Activated CD4-positive, CD25-positive, alpha-beta regulatory T cell treated with anti-CD3 and anti-CD28 coated beads, Interleukin-2, amount 50 U/mL, for 72 hours (primary cell): Measurements from ENCODE around the gene MYLK3.
"Not testable (repeated sequence)": the region's sequence is repeated elsewhere in the genome, so short reads cannot be mapped to it uniquely, and the experiment has no call there.

Experiments used
- DNase-seq: peaks from one replicate; pipeline ENCODE4 v3.0.0; 2021

Gene MYLK3

GRCh38 chr16:46747777-46748651 lies at the start of gene MYLK3:
TSS of gene MYLK3 (minus strand) at chr16:46748344. CDS start at chr16:46748193, 151 bp downstream.
- no peak for DNase-seq

DNA sequence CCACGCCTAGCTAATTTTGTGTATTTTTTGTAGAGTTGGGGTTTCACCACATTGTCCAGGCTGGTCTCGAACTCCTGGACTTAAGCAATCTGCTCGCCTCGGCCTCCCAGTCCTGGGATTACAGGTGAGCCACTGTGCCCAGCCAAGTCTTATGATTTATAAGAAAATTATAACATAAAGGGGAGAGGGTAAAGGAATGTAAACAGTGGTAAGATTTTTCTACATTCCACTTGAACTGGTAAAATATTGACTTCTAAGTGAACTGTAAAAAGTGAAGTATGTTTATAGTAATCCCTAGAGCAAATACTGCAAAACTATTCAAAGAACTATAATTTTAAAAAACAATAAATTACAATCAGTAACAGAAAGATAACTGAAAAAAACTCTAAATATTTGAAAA lies 49.4 kb upstream of the MYLK3 start:
- DNase-seq = no peak

DNA sequence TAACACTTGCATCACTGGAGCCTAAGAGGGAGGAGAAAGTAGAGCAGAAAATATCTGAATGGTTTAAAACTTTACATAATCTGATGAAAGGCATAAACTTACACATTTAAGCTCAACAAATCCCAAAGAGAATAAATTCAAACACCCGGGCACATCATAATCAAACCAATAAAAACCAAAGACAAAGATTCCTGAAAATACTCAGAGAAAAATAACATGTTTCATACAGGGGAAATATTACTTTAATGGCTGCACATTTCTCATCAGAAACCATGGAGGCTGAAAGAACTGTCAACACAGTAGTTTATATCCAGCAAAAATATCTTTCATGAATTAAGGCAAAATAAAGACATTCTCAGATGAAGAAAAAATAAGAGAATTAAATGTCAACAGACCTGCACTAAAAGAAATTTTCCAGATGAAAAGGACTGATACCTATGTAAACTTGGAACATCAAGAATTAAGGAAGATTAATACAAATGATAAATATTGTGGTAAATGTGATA lies 48.7 kb upstream of the MYLK3 start:
- DNase-seq = no peak

GRCh38 chr16:46793841-46794240 lies 45.7 kb upstream of the MYLK3 start:
- DNase-seq = no peak

- DNase-seq = no peak
These were observed 42.6 kb upstream of the MYLK3 start for GRCh38 chr16:46790599-46791270.

- DNase-seq = peak; percentile 75
These were observed 41.6 kb upstream of the MYLK3 start for GRCh38 chr16:46789499-46790414.

DNA sequence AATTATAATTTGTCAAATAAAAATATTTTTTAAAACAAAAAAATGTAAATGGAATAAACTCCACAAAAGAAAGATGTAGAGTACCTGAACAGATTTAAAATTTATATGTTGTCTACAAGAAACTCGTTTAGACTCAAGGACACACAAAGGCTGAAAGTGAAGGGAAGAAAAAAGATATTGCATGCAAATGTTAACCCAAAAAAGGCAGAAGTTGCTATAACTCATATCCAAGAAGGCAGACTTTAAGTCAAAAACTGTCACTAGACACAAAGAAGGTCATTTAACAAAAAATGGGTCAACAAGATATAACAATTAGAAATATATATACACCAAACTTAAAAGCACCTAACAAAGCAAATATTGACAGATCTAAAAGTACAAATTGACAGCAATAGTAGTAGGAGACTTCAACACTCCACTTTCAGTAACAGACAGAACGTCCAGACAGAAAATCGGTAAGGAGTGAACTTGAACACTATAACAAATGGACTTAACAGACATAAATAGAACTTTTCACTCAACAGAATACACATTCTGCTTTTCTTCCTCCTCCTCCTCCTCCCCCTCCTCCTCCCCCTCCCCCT lies 40.8 kb upstream of the MYLK3 start:
- no peak for DNase-seq

DNA sequence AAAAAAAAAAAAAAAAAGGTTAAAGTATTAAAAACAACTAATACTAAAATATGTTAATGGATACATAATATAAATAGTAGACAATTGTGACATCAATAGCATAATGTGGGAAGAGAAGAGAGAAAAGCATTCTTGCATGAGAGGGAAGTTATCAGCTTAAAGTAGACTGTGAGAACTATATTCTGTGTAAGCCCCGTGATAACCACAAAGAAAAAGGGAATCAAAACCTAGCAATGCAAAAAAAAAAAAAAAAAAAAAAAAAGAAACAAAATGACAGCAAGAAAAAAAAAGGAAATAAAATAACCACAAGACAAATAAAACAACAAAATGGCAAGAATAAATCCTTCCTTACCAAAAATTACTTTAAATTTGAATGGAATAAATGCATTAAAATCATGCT lies 39.8 kb upstream of the MYLK3 start:
- no peak for DNase-seq

- DNase-seq = no peak
These were observed 37.1 kb upstream of the MYLK3 start for GRCh38 chr16:46785076-46785845.

DNA sequence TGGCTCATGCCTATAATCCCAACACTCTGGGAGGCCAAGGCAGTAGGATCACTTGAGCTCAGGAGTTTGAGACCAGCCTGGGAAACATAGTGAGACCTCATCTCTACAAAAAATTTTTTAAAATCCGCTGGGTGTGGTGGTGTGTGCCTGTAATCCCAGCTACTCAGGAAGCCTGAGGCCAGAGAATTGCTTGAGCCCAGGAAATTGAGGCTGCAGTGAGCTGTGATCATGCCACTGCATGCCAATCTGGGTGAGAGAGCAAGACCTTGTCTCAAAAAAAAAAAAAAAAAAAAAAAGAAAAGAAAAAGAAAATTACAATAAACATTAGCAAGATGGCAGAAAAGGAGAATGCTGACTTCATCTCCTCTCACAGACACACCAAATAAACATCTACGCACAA lies 36.4 kb upstream of the MYLK3 start:
- DNase-seq = not testable (repeated sequence)

DNA sequence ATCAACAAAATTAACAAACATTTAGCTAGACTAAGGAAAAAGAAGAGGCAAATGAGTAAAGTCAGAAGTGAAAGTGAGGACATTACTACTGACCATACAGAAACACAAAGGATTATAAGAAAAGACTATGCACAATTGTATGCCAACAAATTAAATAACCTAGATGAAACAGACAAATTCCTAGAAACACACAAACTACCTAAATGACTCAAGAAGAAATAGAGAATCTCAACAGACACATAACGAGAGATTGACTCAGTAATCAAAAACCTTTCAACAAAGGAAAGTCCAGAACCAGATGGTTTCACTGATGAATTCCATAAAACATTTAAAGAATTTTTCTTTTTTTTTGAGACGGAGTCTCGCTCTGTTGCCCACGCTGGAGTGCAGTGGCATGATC lies 35.7 kb upstream of the MYLK3 start:
- no peak for DNase-seq

- no peak for DNase-seq
These were observed 34.2 kb upstream of the MYLK3 start for GRCh38 chr16:46782320-46782719.

- DNase-seq = no peak
These were observed 29.7 kb upstream of the MYLK3 start for GRCh38 chr16:46777804-46778203.

- no peak for DNase-seq
These were observed 27.1 kb upstream of the MYLK3 start for GRCh38 chr16:46775214-46775613.

DNA sequence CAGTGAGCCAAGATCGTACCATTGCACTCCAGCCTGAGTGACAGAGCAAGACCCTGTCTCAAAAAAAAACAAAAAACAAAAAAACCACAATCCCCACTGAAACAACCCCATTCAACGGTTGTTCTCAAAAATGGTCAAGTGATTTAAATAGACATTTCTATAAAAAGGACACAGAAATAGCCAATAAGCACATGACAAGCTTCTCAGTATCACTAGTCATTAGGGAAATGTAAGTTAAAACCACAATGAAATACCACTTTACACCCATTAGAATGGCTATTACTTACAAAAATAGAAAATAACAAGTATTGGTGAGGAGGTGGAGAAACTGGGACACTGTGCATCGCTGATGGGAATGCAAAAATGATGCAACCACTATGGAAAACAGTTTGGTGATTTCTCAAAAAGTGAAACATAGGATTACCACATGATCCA lies 26.6 kb upstream of the MYLK3 start:
- DNase-seq = no peak

DNA sequence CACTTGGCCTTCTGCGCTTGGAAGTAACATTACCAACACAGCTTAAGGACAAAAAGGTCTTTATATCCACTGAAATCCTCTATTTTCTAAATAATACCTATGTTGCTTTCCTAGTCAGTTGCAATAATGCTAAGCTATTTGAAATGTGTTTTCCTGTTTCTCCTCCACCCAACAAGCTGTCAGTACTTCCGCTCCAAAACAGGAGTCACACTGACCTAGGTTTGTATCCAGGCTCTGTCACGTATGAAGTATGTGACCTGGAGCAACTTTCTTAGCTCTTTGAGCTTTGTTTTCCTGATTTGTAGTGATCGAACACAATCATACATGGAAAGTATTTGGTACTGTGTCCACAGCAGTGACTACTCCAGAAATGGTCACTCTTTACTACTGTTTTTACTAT lies 24.3 kb upstream of the MYLK3 start:
- DNase-seq = no peak

DNA sequence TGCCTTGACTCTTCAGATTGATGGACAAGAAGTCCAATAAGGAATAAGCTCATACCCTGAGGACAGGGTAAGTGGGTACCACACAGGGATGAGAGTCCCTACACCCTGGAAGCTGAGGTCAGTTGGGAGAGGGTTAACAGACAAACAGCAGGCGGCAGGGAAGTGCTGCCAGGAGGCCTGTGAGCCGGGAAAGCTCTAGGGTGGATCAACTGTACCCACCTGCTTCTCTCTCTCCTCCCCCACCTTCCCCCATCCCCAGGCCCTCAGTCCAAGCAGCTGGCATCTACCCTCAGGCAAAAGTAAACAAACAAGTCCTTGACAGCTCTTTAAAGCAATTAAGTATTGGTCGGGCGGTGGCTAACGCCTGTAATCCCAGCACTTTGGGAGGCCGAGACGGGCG lies 20.7 kb upstream of the MYLK3 start:
- DNase-seq = no peak

- DNase-seq = no peak
These were observed 16.9 kb upstream of the MYLK3 start for GRCh38 chr16:46765050-46765449.

DNA sequence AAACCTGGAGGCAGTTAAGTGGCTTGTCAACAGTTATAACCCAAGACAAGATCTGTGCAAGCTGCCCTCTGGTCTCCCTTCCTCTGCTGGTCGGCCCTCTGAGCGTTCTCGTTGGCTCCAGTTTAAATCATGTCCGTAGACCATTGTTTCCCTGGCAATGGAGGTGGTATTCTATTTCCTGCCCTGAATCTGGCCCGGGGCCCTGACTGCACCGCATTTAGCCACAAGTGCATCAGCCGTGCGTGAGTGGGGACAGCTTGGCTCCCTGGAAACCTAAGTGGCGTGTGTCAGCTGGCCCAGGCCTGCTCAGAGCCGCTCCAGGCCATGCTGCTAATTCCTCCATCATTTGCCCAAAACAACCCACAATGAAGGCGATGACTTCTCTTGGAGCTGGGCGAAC lies 15.0 kb upstream of the MYLK3 start:
- no peak for DNase-seq

DNA sequence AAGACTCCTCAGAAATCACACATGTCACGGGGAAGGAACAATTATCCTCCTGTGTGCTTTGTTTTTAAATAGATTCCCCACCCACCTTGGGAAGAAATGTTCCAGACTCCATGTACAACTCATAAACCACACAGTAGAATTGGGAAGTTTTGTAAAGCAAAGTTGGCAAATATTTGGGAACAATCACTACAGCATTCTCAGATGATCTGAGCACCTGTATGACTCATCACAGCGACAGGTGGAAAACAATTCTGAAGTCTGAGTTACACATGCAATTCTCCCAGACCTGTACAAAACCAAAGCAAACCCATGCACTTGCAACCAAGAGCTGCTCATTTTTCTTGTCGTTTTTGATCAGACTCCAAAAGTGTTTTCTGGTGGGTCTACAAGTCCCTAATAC lies 14.4 kb upstream of the MYLK3 start:
- DNase-seq = no peak

- no peak for DNase-seq
These were observed 11.2 kb upstream of the MYLK3 start for GRCh38 chr16:46759309-46759708.
